NCI-H345 treated with DMSO at 0.1 percent for 48 hours (cell line): ENCODE results near the gene KRT77.

Experiments
- DNase-seq: peaks from one replicate; lab custom pipeline; 2025; ENCODE audit not compliant: unreplicated experiment; lab: John Stamatoyannopoulos, UW

The KRT77 gene

DNA sequence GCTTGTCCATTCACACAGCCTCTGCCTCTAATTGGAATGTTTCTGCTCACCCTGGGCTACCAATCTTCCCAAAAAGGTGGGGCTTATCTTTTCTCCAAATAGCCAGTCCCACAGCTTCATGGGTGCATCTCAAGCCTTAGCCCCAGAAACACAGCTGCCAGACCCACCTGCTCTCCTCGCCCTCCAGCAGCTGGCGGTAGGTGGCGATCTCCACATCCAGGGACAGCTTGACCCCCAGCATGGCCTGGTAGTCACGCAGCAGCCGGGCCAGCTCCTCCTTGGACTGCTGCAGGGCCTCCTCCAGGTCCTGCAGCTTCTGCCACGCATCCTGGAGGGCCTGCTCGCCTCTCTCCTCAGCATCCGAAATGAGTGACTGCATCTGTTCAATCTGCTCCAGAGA, 11.1 kb downstream of the KRT77 start:
- no peak for DNase-seq

DNA sequence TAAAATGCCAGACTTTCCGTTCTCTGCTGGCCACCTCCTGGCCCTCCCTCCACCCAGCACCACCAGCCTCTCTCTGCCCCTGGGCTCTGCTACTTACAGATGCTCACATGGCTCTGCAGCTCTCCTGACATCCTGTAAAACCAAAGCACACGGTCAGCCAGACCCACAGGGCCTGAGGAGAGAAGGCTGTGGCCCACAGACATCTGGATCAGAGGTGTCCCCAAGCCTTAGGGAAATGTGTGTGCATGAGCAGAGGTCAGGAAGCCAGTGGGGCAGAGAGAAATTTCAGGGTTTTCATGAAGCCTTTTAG, 11.5 kb downstream of the KRT77 start:
- no peak for DNase-seq

DNA sequence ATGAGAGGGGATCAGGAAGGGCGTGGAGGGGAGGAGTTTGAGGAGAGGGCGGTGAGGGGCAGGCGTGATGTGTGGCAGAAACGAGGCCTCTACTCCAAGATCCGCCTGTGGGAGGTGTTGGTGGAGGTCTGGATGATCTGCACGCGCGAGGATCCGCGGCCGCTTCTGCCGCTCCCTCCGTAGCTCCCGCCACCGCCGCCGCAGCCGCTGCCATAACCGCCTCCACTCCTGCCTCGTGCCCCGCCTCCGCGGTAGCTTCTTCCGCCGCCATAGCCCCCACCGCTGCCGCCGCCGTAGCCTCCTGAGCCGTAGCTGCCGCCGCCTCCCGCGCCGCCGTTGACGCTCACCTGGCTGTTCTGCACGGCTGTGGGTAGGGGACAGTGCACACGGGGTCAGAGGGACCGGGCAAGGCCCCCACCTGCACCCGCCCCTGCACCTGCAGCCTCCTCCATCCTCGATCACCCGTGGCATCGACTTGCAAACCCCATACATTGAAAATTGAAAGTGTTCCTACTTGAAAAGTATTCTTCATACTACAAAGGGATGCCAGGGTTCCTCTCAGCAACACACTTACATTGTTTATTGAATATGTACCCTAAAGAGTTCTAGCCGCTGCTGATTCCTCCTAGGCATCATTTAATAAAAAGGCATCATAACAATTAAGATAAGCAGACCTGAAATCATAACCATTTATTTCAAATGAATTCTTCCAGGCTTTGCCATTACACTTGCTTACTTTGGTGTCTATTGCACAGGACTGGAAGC, 12.1 kb downstream of the KRT77 start:
- DNase-seq: no peak

DNA sequence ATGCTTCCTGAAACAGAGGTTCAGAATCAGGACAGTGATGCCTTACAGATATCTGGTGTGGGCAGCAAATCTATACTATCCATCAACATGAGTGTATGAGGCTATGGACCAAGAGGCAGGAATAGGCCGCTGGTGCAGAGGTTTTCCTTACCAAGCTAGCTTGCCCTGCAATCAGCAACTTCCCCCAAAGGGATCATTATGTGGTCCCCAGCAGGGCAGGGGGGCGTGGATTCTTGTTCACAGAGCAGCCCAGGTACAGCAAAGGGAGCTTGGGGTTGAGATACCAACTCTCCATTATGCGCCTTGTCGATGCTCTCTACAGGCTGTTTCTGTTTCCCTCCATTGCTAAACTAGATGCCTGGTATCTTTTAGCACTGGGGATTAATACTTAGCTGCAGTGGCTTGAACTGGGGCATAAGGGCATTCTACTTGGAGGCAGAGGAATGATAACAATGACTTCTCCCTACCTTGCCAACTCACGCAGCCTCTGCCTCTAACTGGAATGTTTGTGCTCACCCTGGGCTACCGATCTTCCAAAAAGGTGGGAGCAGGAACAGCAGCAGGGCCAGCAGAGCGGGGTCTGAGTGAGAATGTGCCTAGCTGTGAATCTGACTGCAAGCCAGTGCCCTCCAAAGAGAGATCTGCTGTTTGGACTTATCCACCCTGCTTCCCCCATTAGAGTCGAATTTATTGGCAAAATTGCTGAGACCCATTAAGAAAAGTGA, 12.8 kb downstream of the KRT77 start:
- no peak for DNase-seq

DNA sequence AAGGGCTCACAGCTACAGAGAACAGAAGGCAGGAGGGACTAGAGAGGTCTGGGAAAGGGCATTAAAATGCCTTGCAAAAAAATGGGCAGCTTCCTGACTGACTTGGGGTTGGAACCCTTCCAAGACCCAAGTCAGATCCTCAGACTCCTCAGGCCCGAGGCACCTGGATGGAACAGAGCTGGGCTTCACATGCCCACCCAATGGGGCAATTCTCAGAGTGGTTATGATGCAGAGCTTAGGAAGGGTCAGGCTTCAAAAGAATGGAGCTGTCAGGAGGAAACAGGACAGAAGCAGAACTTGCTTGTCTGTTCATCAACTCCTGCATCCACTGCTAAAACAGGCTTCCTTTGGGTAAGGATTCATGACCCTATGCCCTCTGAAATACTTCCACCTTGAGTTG, 13.4 kb downstream of the KRT77 start:
- DNase-seq: no peak

DNA sequence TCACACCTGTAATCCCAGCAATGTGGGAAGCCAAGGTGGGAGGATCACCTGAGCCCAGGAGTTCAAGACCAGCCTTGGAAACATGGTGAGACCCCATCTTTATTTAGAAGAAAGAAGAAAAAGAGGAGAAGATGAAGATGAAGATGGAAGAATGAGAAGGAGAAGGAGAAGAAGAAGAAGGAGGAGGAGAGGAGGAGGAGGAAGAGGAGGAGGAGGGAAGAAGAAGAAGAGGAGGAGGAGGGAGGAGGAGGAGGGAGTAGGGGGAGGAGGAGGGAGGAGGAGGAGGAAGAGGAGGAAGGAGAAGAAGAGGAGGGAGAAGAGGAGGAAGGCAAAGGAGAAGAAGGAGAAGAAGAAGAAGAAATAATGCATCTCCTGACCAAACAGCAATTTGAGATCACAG, 14.1 kb downstream of the KRT77 start:
- no peak for DNase-seq

DNA sequence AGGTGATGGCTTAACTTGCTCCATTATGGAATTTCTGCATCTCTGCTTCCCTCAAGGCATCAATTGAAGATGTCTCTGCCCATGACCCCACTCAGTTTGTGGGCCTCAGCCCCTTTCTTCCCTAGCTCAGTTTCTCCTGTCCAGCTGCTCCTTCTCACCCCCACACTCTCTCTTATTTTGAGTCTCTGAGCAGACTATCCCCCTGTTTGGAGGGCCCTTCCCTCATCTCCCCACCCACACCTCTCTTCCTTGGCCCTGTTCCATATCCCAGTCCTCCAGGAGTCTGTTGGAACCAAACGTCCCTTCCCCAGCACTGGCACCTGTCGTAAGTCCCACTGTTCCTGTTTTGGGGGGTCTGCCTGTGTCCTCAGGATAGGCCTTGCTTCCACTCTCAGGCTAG, 14.8 kb downstream of the KRT77 start:
- no peak for DNase-seq

DNA sequence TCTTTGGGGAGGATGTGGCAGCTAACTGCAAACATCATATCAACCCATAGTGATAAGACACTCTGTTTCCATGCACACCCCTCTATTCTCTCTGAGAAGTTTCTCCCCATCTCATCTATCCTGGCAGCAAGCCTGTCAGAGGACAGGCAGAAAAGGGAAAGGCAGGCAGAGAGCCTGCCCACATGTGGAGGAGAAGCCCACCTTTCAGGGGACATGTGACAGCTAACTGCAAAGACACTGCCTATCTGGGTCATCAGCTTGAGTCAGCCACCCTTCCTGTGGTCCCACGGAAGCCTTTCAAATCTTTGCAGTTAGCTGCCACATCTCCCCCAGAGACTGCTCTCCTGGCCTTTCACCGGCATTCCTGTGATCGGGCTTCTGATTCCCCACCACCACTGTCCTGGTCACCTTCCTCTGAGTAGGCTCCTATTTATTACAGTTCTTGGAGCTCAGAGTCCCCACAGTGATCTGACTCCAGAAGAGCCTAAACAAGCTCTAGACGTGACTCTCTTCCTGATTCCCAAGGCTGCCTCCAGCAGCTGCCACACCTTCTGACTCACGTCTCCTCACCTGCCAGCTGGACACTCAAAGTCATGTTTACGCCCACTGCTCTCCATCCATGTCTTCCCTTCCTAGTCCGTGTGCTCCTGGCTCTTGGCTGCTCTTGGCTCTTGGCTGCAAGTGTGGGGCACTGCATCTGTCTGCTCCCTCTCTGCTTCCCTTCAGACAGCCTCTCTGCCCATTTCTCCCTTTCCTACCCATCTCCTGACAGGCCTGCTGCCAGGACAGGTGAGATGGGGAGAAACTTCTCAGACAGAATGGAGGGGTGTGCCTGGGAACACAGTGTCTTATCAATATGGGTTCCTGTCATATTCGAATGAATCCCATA, 15.6 kb downstream of the KRT77 start:
- no peak for DNase-seq

DNA sequence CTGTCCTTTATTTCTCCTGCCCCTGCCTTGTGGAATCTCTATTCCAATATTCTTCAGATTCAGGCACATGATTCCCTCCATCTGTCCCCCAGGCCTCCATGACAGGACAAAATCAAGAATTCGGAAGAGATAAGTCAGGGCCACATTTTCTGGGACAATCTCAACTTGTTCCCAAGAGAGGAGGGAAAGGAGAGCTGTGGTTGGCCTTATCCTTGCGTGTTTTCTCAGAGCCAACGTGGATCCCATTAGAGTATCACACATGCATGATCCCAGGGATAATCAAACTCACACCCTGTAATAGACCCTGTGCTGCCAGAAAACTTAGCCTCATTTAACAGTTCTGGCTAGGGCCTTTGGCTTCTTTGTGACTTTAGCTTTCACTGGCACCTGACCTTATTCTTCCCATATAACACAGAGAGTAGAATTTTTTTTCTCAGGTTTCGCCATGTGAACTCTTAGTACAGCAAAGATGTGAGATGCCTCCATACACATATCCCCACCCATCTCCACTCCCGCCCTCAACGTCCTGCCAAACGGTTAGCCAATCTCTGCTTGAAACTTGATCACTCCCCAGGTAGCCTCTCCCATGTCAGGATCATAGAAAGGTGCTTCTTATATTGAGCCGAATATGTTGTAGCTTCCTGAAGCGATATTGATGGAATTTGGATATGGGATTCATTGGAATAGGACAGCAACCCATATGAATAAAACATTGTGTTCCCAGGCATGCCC, 16.4 kb downstream of the KRT77 start:
- DNase-seq: no peak

DNA sequence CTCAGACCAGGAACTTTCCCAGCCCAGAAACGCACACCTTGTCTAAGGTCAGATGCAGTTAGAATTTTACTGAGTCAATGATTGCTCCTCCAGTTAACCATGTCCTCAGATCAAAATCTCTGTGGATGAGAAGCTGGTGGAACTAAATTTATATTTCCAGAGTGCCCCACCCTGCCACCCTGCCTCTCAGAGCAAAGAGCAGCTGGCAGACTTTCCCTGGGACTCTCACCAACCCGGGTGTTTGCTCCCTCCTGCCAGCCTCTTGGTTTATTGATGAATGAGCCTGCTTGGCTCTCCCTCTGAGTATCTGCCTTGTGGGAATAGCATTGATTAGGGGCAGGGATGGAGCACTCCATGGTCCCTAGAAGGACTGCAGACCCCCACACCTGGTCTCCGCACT, 17.3 kb downstream of the KRT77 start:
- DNase-seq: no peak

DNA sequence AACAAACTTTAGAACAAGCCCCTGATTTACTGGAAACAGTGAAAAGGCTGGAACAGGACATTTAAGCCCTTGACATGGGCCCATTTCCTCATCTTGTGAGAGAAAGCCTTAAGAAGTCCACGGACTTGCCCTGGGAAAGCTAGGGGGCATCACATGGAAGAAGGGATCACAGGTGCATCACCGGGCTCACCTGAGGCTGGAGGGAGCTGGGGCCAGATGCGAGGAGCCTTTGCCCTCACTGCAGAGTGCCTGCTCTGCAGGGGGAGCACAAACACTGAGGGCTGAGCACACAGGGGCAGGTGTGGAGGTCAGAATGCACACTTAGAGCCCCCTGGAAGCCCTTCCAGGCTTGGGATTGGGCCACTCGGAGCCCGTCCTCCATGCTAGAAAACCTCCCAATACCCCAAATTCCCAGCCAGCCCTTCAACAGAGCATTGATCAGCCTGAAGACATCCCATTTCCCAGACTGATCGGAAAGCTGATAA, 17.9 kb downstream of the KRT77 start:
- DNase-seq: no peak

DNA sequence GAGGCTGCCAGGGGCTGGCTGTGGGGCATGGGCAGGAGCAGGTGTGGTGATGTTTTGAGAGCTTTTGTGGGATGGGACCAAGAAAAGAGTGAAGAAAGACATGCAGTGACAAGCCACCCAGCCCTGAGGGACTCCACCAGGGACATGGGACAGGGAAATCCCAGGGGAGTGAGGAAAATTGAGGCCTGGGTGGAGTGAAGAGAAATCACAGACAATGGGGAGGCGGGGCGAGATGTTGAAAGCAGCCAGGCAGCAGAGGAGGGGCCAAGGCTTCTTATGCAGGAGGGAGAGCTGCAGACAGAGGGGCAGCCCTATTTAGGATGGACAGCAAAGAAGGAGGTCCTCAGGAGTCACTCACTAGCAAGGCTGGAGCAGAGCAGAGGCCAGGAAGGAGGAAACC, 18.9 kb downstream of the KRT77 start:
- no peak for DNase-seq

DNA sequence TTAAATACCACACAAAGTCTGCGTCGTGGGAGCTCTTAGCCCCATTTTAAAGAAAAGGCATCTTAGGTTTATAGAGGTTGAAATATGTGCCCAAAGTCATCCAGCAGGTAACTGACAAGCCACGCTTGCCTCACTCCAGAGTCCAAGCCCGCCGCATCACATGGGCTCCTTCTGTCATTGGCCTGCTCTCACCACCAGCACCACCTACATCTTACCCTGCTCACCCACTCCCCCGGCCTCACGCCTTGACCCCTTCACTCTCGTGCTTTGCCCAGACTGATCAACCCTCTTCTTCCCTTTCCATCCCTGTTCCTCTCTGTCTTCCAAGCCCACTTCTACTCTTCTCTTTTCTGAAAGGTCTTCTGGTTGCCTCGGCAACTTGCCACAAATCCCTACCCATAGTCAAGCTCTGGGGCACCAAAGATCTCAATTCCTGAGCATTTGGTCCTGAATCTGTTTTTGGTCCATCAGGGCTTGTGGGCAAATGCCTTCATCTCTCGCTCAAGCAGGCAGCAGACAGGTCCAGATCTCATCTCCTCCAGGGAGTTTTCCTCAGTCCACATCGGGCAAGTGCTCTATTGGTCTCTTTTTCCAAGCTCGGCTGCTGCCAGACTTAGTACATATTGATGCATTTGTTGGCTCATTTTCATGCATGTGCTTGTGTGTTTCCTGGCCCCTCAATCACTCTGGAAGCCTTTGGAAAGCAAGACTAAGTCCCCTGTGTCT, 19.6 kb downstream of the KRT77 start:
- DNase-seq: no peak

DNA sequence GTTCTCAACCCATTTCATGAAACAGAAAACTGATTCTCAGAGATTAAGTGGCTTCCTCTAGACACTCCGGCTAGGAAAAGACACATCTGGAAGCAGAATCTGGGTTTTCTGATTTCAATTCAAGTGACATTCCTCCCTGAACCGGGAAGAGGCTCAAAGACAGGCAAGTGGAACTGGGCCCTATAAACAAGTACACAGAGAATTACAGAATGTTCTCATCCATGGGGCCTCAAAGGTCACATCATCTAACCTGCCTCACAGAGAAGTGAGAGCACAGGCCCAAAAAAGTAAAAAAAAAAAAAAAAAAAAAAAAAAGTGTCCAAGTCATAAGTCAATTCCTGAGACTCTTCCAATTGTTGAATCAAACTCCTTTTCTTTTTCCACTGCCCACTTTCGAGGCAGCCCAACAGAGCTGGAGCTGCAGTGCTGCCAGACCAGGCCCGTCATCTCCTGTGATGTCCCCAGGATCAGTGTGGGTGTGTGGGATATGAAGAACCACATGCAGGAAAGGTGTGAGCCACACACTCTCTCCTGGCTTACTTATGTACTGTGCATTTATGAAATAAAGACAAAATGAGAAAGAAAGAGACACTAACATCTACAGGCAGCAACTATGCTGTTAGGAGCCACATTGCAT, 20.3 kb downstream of the KRT77 start:
- DNase-seq: no peak

DNA sequence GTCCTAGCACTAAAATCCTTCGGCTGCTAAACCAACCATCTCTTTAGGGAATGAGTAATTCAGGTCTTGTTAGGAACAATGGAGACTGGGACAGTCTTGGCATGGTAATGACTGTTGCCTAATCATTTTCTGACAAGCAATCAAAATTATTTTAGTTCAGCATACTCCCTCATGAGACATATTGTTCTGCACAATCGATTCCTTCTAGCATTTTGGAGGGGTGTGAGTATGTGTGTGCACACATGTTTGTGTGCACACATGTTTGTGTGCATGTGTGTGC, 21.0 kb downstream of the KRT77 start:
- DNase-seq: no peak

DNA sequence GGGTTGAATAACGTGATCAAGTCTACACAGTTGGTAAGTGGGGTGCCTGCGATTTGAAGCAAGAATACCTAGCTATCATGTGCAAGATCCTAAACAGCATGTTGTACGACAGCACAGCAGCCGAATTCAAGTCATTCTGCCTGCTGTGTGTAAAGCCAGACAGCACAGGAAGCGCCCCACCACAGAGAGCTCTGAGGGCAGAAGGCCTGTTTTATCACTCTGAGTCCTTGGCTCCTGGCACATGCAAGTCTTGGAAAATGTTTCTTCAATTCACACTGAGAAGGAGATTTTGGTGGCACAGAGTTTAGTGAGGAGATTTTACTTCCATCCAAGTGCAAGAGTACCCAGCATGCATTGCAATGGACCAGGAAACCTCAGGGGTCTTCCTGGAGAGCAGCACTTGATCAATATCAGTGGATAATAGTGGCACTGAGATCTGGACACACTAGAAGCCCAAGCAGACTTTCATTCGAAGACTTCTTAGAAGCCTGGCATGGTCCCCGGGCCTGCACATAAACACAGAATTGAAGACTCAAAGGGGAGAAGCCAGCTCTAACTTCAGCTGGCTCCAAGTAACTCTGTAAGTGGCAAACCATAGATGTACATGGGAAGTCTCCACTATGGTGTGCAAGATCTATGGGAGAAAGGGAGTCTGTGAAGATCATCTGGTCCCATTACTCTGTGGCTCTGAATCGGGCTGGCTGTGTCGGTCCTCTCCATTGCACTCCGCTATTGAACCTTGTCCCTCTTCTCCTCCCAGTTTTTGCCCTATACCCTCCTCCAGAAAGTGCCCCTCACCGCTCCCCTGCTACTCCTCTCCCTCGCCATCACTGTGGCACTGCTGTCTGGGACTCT, 21.6 kb downstream of the KRT77 start:
- DNase-seq: no peak

DNA sequence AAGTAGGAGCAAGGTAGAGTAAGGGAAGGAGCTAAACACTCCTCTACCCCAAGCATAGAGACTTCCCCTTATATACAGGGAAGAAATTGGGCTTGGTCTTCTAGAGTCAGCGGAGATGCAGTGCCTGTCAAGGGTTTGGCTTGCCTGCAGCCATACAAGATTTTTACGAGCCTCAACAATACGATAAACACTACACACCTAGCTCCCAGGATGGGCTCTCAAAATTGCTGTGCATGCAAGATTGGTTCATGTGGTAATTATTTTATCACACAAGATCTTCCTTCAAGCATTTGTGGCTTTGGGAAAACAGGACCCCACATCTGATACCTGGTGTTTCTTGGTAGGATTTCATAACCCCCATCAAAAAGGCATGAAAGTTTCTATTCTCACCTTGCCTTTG, 23.0 kb downstream of the KRT77 start, which contains the start of gene KRT1:
Gene KRT1, minus strand, starts transcription at position 45 of the 400 bp plus-strand sequence. CDS start 59 bp downstream, outside the sequence.
- no peak for DNase-seq

DNA sequence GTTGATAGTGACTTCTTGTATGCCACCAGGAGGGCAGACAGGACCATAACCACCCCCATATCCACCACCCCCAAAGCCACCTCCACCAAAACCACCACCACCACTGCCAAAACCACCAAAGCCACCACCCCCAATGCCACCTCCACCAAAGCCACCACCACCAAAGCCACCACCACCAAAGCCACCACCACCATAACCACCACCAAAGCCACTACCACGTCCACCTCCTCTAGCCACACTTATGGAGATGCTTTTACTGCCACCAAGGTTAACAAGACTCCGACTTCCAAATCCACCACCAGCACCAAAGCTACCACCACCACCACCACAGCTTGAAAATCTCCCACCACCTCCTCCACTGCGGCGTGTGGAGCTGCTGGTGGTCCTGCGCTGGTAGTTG, 23.4 kb downstream of the KRT77 start:
- no peak for DNase-seq

DNA sequence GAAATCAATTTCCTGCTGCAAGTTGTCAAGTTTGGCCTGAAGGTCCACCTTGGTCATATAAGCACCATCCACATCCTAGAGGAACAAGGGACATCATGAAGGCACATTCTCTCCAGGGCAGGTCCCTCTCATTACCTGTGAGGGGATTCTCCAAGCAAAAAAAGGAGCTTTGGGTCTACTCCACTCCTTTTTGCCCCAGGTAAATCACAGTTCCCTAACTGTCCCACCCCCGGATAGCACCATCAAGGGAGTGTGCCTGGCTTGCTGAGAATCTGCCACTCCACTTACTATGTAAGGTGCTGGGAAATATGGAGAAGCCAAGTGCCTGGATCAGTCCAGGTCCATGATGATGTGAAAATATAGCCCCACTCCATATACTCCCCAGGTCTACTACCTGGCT, 25.7 kb downstream of the KRT77 start:
- DNase-seq: no peak
